GM12878 (cell line): ENCODE data around the gene SUPT3H. TPM values are rescaled to one million over a fixed set of nuclear protein-coding genes. Genes with fewer than 3 reads are reported as not detected.

ENCODE experiments used
- ATAC-seq: fragments of 200-7000 bp; cut with Tn5 transposase; 3 replicates; pipeline ENCODE4 v1.9.1; 2020; ENCODE audit warnings: mild to moderate bottlenecking, moderate library complexity
- BruUV-seq: library from RNA; stranded (reverse); fragments of 400-500 nt; replicated peaks from 2 replicates; lab custom pipeline; 2021; lab: Mats Ljungman, UMichigan
- CTCF ChIA-PET: fragments of 300-600 bp; sonication (Branson Sonifier 250); formaldehyde crosslinking; extraction: SDS; loops from one replicate; lab custom pipeline; 2021; ENCODE audit warnings: inconsistent platforms; lab: Yijun Ruan, JAX
- POLR2A ChIA-PET: fragments of 350-600 bp; formaldehyde crosslinking; extraction: SDS; loops from one replicate; lab custom pipeline; 2021; ENCODE audit warnings: inconsistent platforms; lab: Charles Lee
- RAD21 ChIA-PET: fragments of 300-600 bp; sonication (Branson Sonifier 250); formaldehyde crosslinking; loops from one replicate; lab custom pipeline; 2023; ENCODE audit warnings: antibody characterized with exemption; ENCODE audit not compliant: unreplicated experiment; lab: Charles Lee
- SMC1A ChIA-PET: fragments of 300-600 bp; sonication (Branson Sonifier 250); formaldehyde crosslinking; loops from one replicate; lab custom pipeline; 2023; ENCODE audit not compliant: unreplicated experiment, uncharacterized antibody; lab: Charles Lee
- DNase-seq: peaks from one replicate; pipeline ENCODE4 v3.0.0-alpha.2; 2011; ENCODE audit warnings: low read depth, low spot score
- FAIRE-seq: peaks from 3 replicates; lab custom pipeline; 2011; peaks lifted over from hg19 to GRCh38; lab: Jason Lieb, UNC
- H2AFZ ChIP-seq: 2 replicates; pipeline ENCODE4 v1.6.0; 2011; ENCODE audit warnings: low read depth, low read length, control low read depth; ENCODE audit not compliant: control insufficient read depth
- H3K27ac ChIP-seq: 2 replicates; pipeline ENCODE4 v1.5.1; 2011; ENCODE audit warnings: control low read depth; ENCODE audit not compliant: control insufficient read depth, insufficient read depth
- H3K27me3 ChIP-seq, 2 experiments: replicated peaks in 1 of 2; 2 replicates each; pipeline versions ENCODE4 v1.6.0 to v1.6.1; 2011; ENCODE audit warnings: low read length in 1 of 2; ENCODE audit not compliant: control insufficient read depth in 2 of 2, insufficient read depth in 2 of 2
- H3K36me3 ChIP-seq, 2 experiments: 2 replicates each; pipeline ENCODE4 v1.5.1; 2011; ENCODE audit warnings: low read length in 1 of 2; ENCODE audit not compliant: control insufficient read depth in 2 of 2, insufficient read depth in 2 of 2
- H3K4me1 ChIP-seq: 2 replicates; pipeline ENCODE4 v1.6.1; 2011; ENCODE audit warnings: mild to moderate bottlenecking, low read length, moderate library complexity, mixed read lengths; ENCODE audit not compliant: control insufficient read depth, insufficient read depth
- H3K4me2 ChIP-seq: 2 replicates; pipeline ENCODE4 v1.6.0; 2011; ENCODE audit warnings: control low read depth; ENCODE audit not compliant: control insufficient read depth, insufficient read depth
- H3K4me3 ChIP-seq: fragments of 200-600 bp; sonication (generic); 2 replicates; pipeline ENCODE4 v1.5.1; 2016
- H3K79me2 ChIP-seq: 2 replicates; pipeline ENCODE4 v1.6.0; 2011; ENCODE audit warnings: low read length; ENCODE audit not compliant: control insufficient read depth, insufficient read depth
- H3K9ac ChIP-seq: 2 replicates; pipeline ENCODE4 v1.8.0; 2011; ENCODE audit warnings: low read length, control low read depth, mixed read lengths; ENCODE audit not compliant: control insufficient read depth, insufficient read depth
- H3K9me3 ChIP-seq: replicated peaks from 3 replicates; pipeline ENCODE4 v1.5.1; 2011; ENCODE audit warnings: mild to moderate bottlenecking, low read length; ENCODE audit not compliant: control insufficient read depth, insufficient read depth
- H4K20me1 ChIP-seq: 2 replicates; pipeline ENCODE4 v1.6.0; 2011; ENCODE audit not compliant: control insufficient read depth, insufficient read depth
- CTCF ChIP-seq, 3 experiments: IDR thresholded peaks in 2 of 3; conservative IDR thresholded peaks in 1 of 3; 2 replicates each; pipeline ENCODE4 v1.5.1; 2011; ENCODE audit warnings: low read depth in 3 of 3, low read length in 3 of 3, mild to moderate bottlenecking in 3 of 3, control low read depth in 2 of 3, moderate library complexity in 2 of 3, inconsistent platforms in 1 of 3, mixed read lengths in 1 of 3; ENCODE audit not compliant: control insufficient read depth in 2 of 3, insufficient read depth in 1 of 3; ENCODE audit errors: extremely low read depth in 1 of 3
- DPF2 ChIP-seq: fragments of 450-650 bp; IDR thresholded peaks from 2 replicates; pipeline ENCODE4 v1.6.1; 2017; ENCODE audit warnings: mild to moderate bottlenecking
- ETV6 ChIP-seq, 2 experiments: fragments of 450-650 bp in 1 of 2; IDR thresholded peaks in 1 of 2; conservative IDR thresholded peaks in 1 of 2; 2 replicates each; pipeline ENCODE4 v1.6.1; 2014; ENCODE audit warnings: antibody characterized with exemption in 1 of 2, borderline replicate concordance in 1 of 2, low read depth in 1 of 2, mild to moderate bottlenecking in 1 of 2, moderate library complexity in 1 of 2
- HDGF ChIP-seq: fragments of 450-650 bp; IDR thresholded peaks from 2 replicates; pipeline ENCODE4 v1.6.1; 2016; ENCODE audit warnings: antibody characterized with exemption
- IKZF2 ChIP-seq, 2 experiments: fragments of 450-650 bp; IDR thresholded peaks; 2 replicates each; pipeline ENCODE4 v1.6.1; 2017; ENCODE audit warnings: mild to moderate bottlenecking in 2 of 2, moderate library complexity in 2 of 2
- MEF2B ChIP-seq: fragments of 450-650 bp; IDR thresholded peaks from 2 replicates; pipeline ENCODE4 v1.6.1; 2018; ENCODE audit warnings: mild to moderate bottlenecking, moderate library complexity; ENCODE audit not compliant: partially characterized antibody, poor library complexity, severe bottlenecking
- MLLT1 ChIP-seq: fragments of 450-650 bp; IDR thresholded peaks from 2 replicates; pipeline ENCODE4 v1.6.1; 2016; ENCODE audit warnings: mild to moderate bottlenecking
- MTA2 ChIP-seq: fragments of 450-650 bp; IDR thresholded peaks from 2 replicates; pipeline ENCODE4 v1.6.1; 2016; ENCODE audit warnings: low read depth, mild to moderate bottlenecking, moderate library complexity
- SREBF1 ChIP-seq: IDR thresholded peaks from 2 replicates; pipeline ENCODE4 v1.6.1; 2012; ENCODE audit warnings: mild to moderate bottlenecking, low read length
- WGBS: methylation state at CpG from one replicate; pipeline ENCODE4 v1.1.6; 2016; ENCODE audit warnings: low lambda C conversion rate; ENCODE audit not compliant: insufficient replicate concordance, insufficient coverage; ENCODE audit errors: missing lambda C conversion rate; 5-methylcytosine and 5-hydroxymethylcytosine counted together
- in situ Hi-C: fragments of 300-500 bp; cut with MboI; formaldehyde crosslinking; loops from 9 replicates; pipeline ENCODE4 v1.14.3; 2018; ENCODE audit warnings: mixed read lengths
- intact Hi-C: fragments of 100-400 bp; cut with micrococcal nuclease; formaldehyde crosslinking; loops from one replicate; pipeline ENCODE4 v1.14.2; 2022; ENCODE audit not compliant: unreplicated experiment
- polyA plus RNA-seq, 11 experiments: library from polyadenylated mRNA; depleted of rRNA in 4 of 11; unstranded in 6 of 11; stranded (reverse) in 5 of 11; fragments of >200 nt; fragmentation: Nextera tagmentation in 4 of 11; fragmentation: Illumina TruSeq in 1 of 11; extraction: Ambion mirVana in 4 of 11; extraction: Trizol in 1 of 11; gene quantifications; 1 replicate in 1 of 11; 2 replicates in 10 of 11; pipeline versions ENCODE4 v1.2.1 to v1.2.3, GENCODE V29; 2011 to 2016; ENCODE audit warnings: inconsistent platforms in 2 of 11, missing spikeins in 2 of 11, low read depth in 1 of 11
- total RNA-seq, 4 experiments: library from RNA; depleted of rRNA in 3 of 4; stranded (reverse); fragments of >200 nt in 3 of 4; fragmentation: Illumina TruSeq in 1 of 4; extraction: Trizol in 1 of 4; gene quantifications; 2 replicates each; pipeline versions ENCODE4 v1.2.1 to v1.2.3, GENCODE V29; 2013 to 2021

SUPT3H gene
- total and polyA plus RNA-seq, 10 of the 15 experiments (the other 5 are each of a cell fraction or from before 2014, with no cell fraction given): 0.51 to 3.7 (median 2.0) TPM

GRCh38 chr6:45421709-45422502 lies 44.2 kb upstream of the SUPT3H start:
- Histone ChIP-seq H3K4me3 (peak overlapping the region; percentile 48; the same call in 1 of the 2 replicates), H3K79me2 (no peaks in the 10 kb centered on the region)
- peak; percentile 49 for ATAC-seq
- in situ Hi-C loops: no loop called here
- no peak for DNase-seq
- RAD21 ChIA-PET: interaction anchor here (0.9 kb wide), 1 partner anchor 293 kb away, joined by 3 read pairs; no protein-coding TSS in a partner anchor
- 1% methylated on average over 58 of the region's 83 CpGs for WGBS
- CTCF ChIA-PET: no interaction called here
- BruUV-seq: no TSS peak
- TF ChIP-seq SREBF1 (no peak), IKZF2 (IDR thresholded peaks at IDR 0.05) (no peak), HDGF (no peak), MTA2 (no peak), MLLT1 (no peak), MEF2B (peak; percentile 9), ETV6 (conservative IDR thresholded peaks at IDR 0.05 in 1 of 2, IDR thresholded peaks at IDR 0.05 in 1 of 2; ENCODE audit: borderline replicate concordance in 1 of 2, low read depth in 1 of 2) (no peak), DPF2 (no peak), CTCF (IDR thresholded peaks at IDR 0.05 in 2 of 3, conservative IDR thresholded peaks at IDR 0.05 in 1 of 3; ENCODE audit: control insufficient read depth in 2 of 3, extremely low read depth in 1 of 3, insufficient read depth in 1 of 3, low read depth in 3 of 3, low read length in 3 of 3) (peak in 2 of 3 experiments; percentile 10 to 15; a peak in 1 of 6 replicates)
- TF ChIP-seq, all 136 proteins: peak for 2
- ChIA-PET POLR2A (no interaction called here), SMC1A (interaction anchor here (1.2 to 1.5 kb wide), 2 partner anchors 12 to 292 kb away, joined by 3 to 4 read pairs; no protein-coding TSS in a partner anchor)
- Histone ChIP-seq H3K27me3 (peaks cover 20 to 38% of the 10 kb centered on the region in 2 experiments), H2AFZ (no peak overlapping the region), H4K20me1 (no peaks in the 10 kb centered on the region), H3K9me3 (no peaks in the 10 kb centered on the region), H3K27ac (no peak overlapping the region), H3K4me2 (peak overlapping the region; percentile 55; the same call in 1 of the 2 replicates), H3K36me3 (no peaks in the 10 kb centered on the region), H3K4me1 (no peaks in the 10 kb centered on the region; the same call in 1 of the 2 replicates), H3K9ac (no peak overlapping the region)
- no peak for FAIRE-seq
- intact Hi-C loops: loop anchor here (1.0 to 10.0 kb wide), 4 partner anchors 292 to 945 kb away; no protein-coding TSS in a partner anchor
